Endodermal cell (in vitro differentiated cells): ENCODE measurements around the gene ATXN1. TPM values are rescaled to one million over a fixed set of nuclear protein-coding genes. Genes with fewer than 3 reads are reported as not detected.

Experiments
- DNase-seq: peaks from one replicate; pipeline ENCODE4 v3.0.0-alpha.2; 2017
- H3K27ac ChIP-seq: 2 replicates; pipeline ENCODE4 v1.5.1; 2013; ENCODE audit warnings: mild to moderate bottlenecking, low read depth, low read length, moderate library complexity
- H3K27me3 ChIP-seq: 2 replicates; pipeline ENCODE4 v1.6.1; 2013; ENCODE audit warnings: mild to moderate bottlenecking, low read length, moderate library complexity; ENCODE audit not compliant: insufficient read depth, control insufficient read depth, poor library complexity, severe bottlenecking
- H3K36me3 ChIP-seq: 2 replicates; pipeline ENCODE4 v1.7.0; 2013; ENCODE audit warnings: mild to moderate bottlenecking, low read length, moderate library complexity; ENCODE audit not compliant: control insufficient read depth, insufficient read depth
- H3K4me1 ChIP-seq: one replicate; pipeline ENCODE4 v1.7.0; 2013; ENCODE audit warnings: low read length; ENCODE audit not compliant: control insufficient read depth, insufficient read depth
- H3K4me3 ChIP-seq: 2 replicates; pipeline ENCODE4 v1.5.1; 2013; ENCODE audit warnings: mild to moderate bottlenecking, low read length, moderate library complexity
- H3K9ac ChIP-seq: 2 replicates; pipeline ENCODE4 v1.6.1; 2013; ENCODE audit warnings: mild to moderate bottlenecking, low read length, moderate library complexity; ENCODE audit not compliant: poor library complexity, severe bottlenecking; ENCODE audit errors: extremely low read depth
- H3K9me3 ChIP-seq: 2 replicates; pipeline ENCODE4 v1.6.1; 2013; ENCODE audit warnings: mild to moderate bottlenecking, low read length, moderate library complexity; ENCODE audit not compliant: control insufficient read depth
- H3K27ac Mint-ChIP-seq: 2 replicates; pipeline ENCODE4 v1.8.0; 2020; ENCODE audit warnings: mixed read lengths
- H3K27me3 Mint-ChIP-seq: 2 replicates; pipeline ENCODE4 v1.8.0; 2021; ENCODE audit warnings: mild to moderate bottlenecking, mixed read lengths; ENCODE audit not compliant: insufficient read depth
- H3K36me3 Mint-ChIP-seq: 2 replicates; pipeline ENCODE4 v1.8.0; 2020; ENCODE audit warnings: low read depth, mixed read lengths
- H3K4me1 Mint-ChIP-seq: 2 replicates; pipeline ENCODE4 v1.8.0; 2020; ENCODE audit warnings: mixed read lengths
- H3K4me3 Mint-ChIP-seq: 2 replicates; pipeline ENCODE4 v1.8.0; 2020; ENCODE audit warnings: mild to moderate bottlenecking, moderate library complexity, mixed read lengths
- H3K9me3 Mint-ChIP-seq: 2 replicates; pipeline ENCODE4 v1.8.0; 2020; ENCODE audit warnings: mild to moderate bottlenecking, mixed read lengths
- WGBS, 2 experiments: methylation state at CpG; one replicate each; pipeline versions ENCODE4 v1.1.5 to v1.1.7; 2013; ENCODE audit warnings: missing lambda C conversion rate in 2 of 2, mixed read lengths in 1 of 2; ENCODE audit not compliant: insufficient coverage in 1 of 2, insufficient read length in 1 of 2; 5-methylcytosine and 5-hydroxymethylcytosine counted together
- total RNA-seq, 2 donors: library from RNA; stranded (reverse); fragmentation: NEBNext Ultra II Directional in 1 of 2; extraction: Animal tissue kit (Norgen Biotek cat#: 25700) in 1 of 2; gene quantifications; 2 replicates in 1 of 2; 3 replicates in 1 of 2; pipeline ENCODE4 v1.2.1, GENCODE V29; 2021
- TF ChIP-seq, protein P1 (sequence below): fragments of 200-600 bp; sonication (generic); conservative IDR thresholded peaks from 2 replicates; pipeline ENCODE4 v1.5.0; 2021; ENCODE audit warnings: antibody characterized with exemption, mild to moderate bottlenecking

ATXN1 gene
- total RNA-seq, 2 donors from 2014 or later, result 10.4 to 15.9 TPM

DNA sequence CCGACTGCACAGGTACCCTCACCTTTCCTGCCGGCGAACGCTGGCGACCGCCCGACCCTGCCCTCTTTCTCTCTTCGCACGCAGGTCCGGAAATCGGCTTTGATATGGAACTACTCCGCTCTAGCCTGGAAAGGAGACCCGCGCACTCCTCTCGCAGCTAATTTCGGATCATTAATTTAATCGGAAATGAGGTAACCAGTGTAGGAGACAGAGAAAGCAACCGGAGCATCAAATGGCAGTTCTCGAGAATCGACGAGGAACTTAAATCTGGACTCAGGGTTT lies 949 bp upstream of the ATXN1 start:
- peaks cover 9% of the 10 kb centered on the region for H3K27me3 ChIP-seq

DNA sequence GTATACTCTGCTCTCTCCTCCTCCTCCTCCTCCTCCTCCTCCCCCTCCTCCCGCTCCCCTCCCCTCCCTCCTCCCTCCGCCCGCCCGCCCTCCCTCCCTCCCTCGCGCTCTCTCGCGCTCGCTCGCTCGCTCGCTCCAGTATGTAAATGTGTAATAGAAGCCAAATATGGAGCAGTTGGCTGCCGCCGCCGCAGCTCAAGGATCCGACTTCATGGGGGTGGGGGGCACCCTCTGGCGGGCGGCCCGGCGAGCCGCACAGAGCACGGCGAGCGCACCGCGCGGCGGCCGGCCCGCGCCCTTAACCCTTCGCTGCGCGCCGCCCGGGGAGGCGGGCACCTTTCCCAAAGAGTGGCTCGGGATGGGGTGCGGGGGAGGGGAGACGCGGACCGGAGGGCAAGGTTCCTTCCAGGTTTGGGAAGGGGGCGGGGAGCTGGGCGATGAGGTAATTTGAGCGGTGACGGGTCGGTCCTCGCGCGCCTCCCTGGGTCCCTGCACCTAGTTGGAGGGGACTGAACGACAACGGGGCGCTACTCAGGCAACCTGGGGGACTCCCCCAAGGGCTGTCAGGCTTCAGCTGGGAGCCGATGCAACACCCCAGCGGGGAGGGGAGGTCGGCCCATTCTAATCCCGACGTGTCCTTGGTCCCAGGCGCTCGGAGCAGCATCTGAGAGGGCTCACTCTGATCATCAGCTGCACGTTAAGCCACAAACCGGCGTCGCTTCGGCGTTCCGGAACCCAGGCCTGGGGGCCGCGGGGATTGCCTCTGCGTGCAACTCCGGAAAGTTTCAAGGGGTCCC lies 409 bp upstream of the ATXN1 start:
- 0 to 1% methylated on average over 16 to 62 of the region's 71 CpGs for WGBS, 2 experiments
- peaks cover 9% of the 10 kb centered on the region for H3K4me1 ChIP-seq
- peaks cover 17% of the 10 kb centered on the region for H3K4me1 Mint-ChIP-seq

More for the DNA sequence above, 949 bp upstream of the ATXN1 start:
- DNase-seq, result no peak
- Histone ChIP-seq H3K36me3 (no peaks in the 10 kb centered on the region), H3K9me3 (no peaks in the 10 kb centered on the region), H3K4me3 (peak overlapping the region; percentile 87), H3K9ac (peak overlapping the region; percentile 70), H3K4me1 (peaks cover 9% of the 10 kb centered on the region), H3K27ac (no peak overlapping the region)
- Mint-ChIP-seq H3K36me3 (no peaks in the 10 kb centered on the region), H3K4me1 (peaks cover 17% of the 10 kb centered on the region), H3K4me3 (peak overlapping the region; percentile 84), H3K27ac (peak overlapping the region; percentile 80), H3K9me3 (no peaks in the 10 kb centered on the region), H3K27me3 (peaks cover 3% of the 10 kb centered on the region)
- TF ChIP-seq, protein P1, sequence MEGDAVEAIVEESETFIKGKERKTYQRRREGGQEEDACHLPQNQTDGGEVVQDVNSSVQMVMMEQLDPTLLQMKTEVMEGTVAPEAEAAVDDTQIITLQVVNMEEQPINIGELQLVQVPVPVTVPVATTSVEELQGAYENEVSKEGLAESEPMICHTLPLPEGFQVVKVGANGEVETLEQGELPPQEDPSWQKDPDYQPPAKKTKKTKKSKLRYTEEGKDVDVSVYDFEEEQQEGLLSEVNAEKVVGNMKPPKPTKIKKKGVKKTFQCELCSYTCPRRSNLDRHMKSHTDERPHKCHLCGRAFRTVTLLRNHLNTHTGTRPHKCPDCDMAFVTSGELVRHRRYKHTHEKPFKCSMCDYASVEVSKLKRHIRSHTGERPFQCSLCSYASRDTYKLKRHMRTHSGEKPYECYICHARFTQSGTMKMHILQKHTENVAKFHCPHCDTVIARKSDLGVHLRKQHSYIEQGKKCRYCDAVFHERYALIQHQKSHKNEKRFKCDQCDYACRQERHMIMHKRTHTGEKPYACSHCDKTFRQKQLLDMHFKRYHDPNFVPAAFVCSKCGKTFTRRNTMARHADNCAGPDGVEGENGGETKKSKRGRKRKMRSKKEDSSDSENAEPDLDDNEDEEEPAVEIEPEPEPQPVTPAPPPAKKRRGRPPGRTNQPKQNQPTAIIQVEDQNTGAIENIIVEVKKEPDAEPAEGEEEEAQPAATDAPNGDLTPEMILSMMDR, result no peak
- WGBS, 2 experiments, result 0% methylated on average over 14 to 21 of the region's 21 CpGs

DNA sequence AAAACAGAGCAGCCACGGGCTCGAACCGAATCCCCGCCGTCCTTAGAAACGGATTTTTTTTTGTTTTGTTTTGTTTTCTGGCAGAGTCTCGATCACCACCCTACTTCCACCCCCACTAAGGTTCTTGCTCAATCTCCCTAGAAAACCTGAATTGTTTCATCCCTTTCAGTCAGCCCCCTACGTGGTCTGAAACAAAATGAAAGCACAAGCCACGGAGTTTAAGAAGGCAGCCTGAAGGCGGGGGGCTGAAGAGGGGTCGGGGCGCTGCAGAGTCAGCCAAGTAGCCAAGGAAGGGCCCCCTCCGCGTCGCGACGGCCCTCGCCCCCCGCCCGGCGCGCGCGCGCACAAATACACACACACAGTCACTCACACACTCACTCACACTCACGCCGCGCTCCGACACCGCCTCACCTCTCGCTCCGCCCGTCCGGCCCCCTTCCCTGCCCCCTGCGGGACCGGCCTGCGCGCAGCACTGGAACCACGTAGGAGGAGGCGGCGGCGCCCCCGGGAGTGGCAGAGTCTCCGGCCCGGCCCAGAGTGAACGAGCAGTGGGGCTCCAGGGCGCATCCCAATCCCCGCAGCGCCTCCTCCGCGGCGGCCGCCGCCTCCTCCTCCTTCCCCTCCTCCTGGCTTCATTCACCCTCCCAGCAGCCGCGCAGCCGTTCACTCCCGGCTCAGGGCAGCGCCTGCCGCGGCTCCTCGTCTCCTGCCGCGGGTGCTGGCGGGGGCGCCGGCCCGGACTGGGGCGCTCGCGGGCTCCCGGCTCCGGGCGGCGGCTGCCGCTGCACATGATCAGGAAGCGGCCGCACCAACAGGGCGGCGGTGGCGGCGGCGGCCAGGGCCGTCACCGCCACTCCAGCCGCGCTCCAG lies 1.4 kb downstream of the ATXN1 start:
- Histone ChIP-seq H3K4me1 (peaks cover 9% of the 10 kb centered on the region), H3K36me3 (no peaks in the 10 kb centered on the region), H3K4me3 (peak overlapping the region; percentile 89), H3K9ac (peak overlapping the region; percentile 74), H3K9me3 (no peaks in the 10 kb centered on the region), H3K27me3 (peaks cover 9% of the 10 kb centered on the region), H3K27ac (peak overlapping the region; percentile 2)
- H3K4me1 Mint-ChIP-seq, result peaks cover 19% of the 10 kb centered on the region
- TF ChIP-seq, protein P1, result peak; percentile 28
- H3K27ac Mint-ChIP-seq, result peak overlapping the region; percentile 57
- no peaks in the 10 kb centered on the region for H3K9me3 Mint-ChIP-seq
- peaks cover 3% of the 10 kb centered on the region for H3K27me3 Mint-ChIP-seq
- DNase-seq, result peak; percentile 90
- H3K36me3 Mint-ChIP-seq, result no peaks in the 10 kb centered on the region
- peak overlapping the region; percentile 84 for H3K4me3 Mint-ChIP-seq
- 0% methylated on average over 8 to 82 of the region's 87 CpGs for WGBS, 2 experiments

More for the DNA sequence above, 409 bp upstream of the ATXN1 start:
- H3K36me3 ChIP-seq, result no peaks in the 10 kb centered on the region
- Mint-ChIP-seq H3K9me3 (no peaks in the 10 kb centered on the region), H3K36me3 (no peaks in the 10 kb centered on the region), H3K4me3 (peak overlapping the region; percentile 84), H3K27me3 (peaks cover 3% of the 10 kb centered on the region), H3K27ac (peak overlapping the region; percentile 80)
- no peak overlapping the region for H3K27ac ChIP-seq
- peak overlapping the region; percentile 91 for H3K4me3 ChIP-seq
- peaks cover 9% of the 10 kb centered on the region for H3K27me3 ChIP-seq
- peak; percentile 95 for DNase-seq
- TF ChIP-seq, protein P1, result peak; percentile 43
- H3K9me3 ChIP-seq, result no peaks in the 10 kb centered on the region
- peak overlapping the region; percentile 70 for H3K9ac ChIP-seq
